ENCODE results near the gene ACOX1. TPM values are rescaled to one million over a fixed set of nuclear protein-coding genes. Genes with fewer than 3 reads are reported as not detected.

Gene ACOX1
- total RNA-seq, 1 donor from 2014 or later, result 54.6 TPM

DNA sequence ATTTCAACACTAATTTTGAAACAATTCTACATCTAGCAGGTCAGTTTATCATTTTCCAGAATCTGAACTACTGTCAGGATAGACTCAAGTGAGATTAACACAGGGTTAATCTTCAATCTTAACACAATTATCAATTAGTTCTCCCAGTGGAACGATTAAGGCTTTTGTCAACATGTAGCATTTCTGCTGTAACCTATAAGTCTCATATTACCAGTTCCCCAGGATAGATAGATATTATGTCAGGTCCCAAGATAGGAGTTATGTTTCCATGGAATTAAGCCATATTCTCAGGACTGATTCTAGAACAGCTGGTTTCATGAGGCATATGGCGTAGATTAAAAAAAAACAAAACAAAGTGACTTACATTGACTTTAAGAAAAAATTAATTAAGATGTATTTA, 33.8 kb downstream of the ACOX1 start:
- no peaks in the 10 kb centered on the region for H3K9me3 Mint-ChIP-seq (ENCODE audit: low read depth)
- H3K36me3 Mint-ChIP-seq (ENCODE audit: insufficient read depth), result peaks cover 29% of the 10 kb centered on the region
- H3K4me3 Mint-ChIP-seq (ENCODE audit: low read depth), result no peak overlapping the region
- peaks cover 12% of the 10 kb centered on the region for H3K4me1 Mint-ChIP-seq (ENCODE audit: low read depth)
- TF ChIP-seq, protein P1, sequence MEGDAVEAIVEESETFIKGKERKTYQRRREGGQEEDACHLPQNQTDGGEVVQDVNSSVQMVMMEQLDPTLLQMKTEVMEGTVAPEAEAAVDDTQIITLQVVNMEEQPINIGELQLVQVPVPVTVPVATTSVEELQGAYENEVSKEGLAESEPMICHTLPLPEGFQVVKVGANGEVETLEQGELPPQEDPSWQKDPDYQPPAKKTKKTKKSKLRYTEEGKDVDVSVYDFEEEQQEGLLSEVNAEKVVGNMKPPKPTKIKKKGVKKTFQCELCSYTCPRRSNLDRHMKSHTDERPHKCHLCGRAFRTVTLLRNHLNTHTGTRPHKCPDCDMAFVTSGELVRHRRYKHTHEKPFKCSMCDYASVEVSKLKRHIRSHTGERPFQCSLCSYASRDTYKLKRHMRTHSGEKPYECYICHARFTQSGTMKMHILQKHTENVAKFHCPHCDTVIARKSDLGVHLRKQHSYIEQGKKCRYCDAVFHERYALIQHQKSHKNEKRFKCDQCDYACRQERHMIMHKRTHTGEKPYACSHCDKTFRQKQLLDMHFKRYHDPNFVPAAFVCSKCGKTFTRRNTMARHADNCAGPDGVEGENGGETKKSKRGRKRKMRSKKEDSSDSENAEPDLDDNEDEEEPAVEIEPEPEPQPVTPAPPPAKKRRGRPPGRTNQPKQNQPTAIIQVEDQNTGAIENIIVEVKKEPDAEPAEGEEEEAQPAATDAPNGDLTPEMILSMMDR (IDR thresholded peaks at IDR 0.05; ENCODE audit: unreplicated experiment), result no peak
- H3K27ac Mint-ChIP-seq, result no peak overlapping the region
- no peaks in the 10 kb centered on the region for H3K27me3 Mint-ChIP-seq
- DNase-seq (ENCODE audit: low spot score, unreplicated experiment), result no peak

DNA sequence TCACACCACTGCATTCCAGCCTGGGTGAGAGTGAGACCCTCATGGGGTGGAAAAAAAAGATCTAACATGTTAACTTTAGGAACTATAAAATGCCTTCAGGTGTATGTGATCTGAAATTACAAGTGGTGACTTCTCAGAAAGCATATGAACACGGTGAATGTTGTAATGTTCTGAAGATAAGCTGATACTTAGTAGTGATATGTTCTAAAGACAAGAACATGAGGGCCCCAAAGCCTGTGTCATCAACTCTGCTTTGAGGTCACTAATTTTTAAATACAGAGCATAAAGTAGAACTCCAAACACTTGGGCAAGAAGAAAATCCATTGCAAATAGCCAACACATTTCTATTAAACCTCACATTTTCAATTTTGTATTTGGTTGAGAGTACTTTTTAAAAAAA, 35.5 kb downstream of the ACOX1 start:
- DNase-seq (ENCODE audit: low spot score, unreplicated experiment), result no peak
- no peak overlapping the region for H3K27ac Mint-ChIP-seq
- no peaks in the 10 kb centered on the region for H3K27me3 Mint-ChIP-seq
- TF ChIP-seq, protein P1 (IDR thresholded peaks at IDR 0.05; ENCODE audit: unreplicated experiment), result no peak
- H3K36me3 Mint-ChIP-seq (ENCODE audit: insufficient read depth), result peaks cover 19% of the 10 kb centered on the region
- no peak overlapping the region for H3K4me3 Mint-ChIP-seq (ENCODE audit: low read depth)
- peaks cover 12% of the 10 kb centered on the region for H3K4me1 Mint-ChIP-seq (ENCODE audit: low read depth)
- no peaks in the 10 kb centered on the region for H3K9me3 Mint-ChIP-seq (ENCODE audit: low read depth)

DNA sequence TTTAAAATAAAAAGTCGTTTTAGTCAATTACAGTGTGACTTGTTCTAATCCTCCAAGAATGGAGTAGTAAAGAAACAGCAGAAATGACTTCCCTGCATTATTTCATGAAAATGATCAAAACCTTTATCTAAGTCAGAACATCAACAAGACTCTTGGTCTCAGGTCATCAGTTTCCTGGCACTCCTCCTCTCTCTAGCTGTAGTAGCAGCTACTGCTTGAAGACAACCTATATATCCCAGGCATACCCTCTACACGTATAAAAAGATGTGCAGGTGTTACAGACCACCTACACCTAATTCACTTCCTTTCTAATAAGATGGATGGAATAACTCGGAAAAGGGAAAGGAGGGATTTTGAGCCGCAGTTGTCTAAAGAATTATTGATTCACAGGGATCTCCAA, 36.5 kb downstream of the ACOX1 start:
- Mint-ChIP-seq H3K4me1 (ENCODE audit: low read depth) (peaks cover 12% of the 10 kb centered on the region), H3K4me3 (ENCODE audit: low read depth) (peak overlapping the region; percentile 21), H3K27ac (peak overlapping the region; percentile 29), H3K27me3 (no peaks in the 10 kb centered on the region), H3K36me3 (ENCODE audit: insufficient read depth) (peaks cover 19% of the 10 kb centered on the region), H3K9me3 (ENCODE audit: low read depth) (no peaks in the 10 kb centered on the region)
- TF ChIP-seq, protein P1 (IDR thresholded peaks at IDR 0.05; ENCODE audit: unreplicated experiment), result no peak
- DNase-seq (ENCODE audit: low spot score, unreplicated experiment), result no peak

DNA sequence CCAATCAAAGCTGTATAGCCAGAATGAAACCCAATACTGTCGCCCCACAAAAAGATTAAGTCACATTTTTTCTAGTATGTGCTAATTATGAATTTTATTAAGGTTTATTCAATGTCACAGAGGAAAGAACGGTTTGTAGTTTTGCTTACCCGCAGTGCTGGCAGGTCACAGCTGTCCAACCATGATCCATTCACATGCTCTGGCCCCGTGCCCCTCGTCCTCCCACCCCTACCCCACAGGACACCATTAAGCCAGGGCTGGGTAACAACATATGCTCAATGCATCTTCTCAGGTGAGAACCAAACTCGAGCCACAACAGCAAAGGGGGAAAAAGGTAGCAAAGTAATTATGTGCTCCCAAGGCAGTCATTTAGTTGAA, 37.5 kb downstream of the ACOX1 start:
- Mint-ChIP-seq H3K27me3 (no peaks in the 10 kb centered on the region), H3K27ac (peak overlapping the region; percentile 65), H3K9me3 (ENCODE audit: low read depth) (no peaks in the 10 kb centered on the region), H3K4me1 (ENCODE audit: low read depth) (peaks cover 12% of the 10 kb centered on the region), H3K36me3 (ENCODE audit: insufficient read depth) (peaks cover 15% of the 10 kb centered on the region), H3K4me3 (ENCODE audit: low read depth) (peak overlapping the region; percentile 89)
- no peak for DNase-seq (ENCODE audit: low spot score, unreplicated experiment)
- TF ChIP-seq, protein P1 (IDR thresholded peaks at IDR 0.05; ENCODE audit: unreplicated experiment), result no peak

DNA sequence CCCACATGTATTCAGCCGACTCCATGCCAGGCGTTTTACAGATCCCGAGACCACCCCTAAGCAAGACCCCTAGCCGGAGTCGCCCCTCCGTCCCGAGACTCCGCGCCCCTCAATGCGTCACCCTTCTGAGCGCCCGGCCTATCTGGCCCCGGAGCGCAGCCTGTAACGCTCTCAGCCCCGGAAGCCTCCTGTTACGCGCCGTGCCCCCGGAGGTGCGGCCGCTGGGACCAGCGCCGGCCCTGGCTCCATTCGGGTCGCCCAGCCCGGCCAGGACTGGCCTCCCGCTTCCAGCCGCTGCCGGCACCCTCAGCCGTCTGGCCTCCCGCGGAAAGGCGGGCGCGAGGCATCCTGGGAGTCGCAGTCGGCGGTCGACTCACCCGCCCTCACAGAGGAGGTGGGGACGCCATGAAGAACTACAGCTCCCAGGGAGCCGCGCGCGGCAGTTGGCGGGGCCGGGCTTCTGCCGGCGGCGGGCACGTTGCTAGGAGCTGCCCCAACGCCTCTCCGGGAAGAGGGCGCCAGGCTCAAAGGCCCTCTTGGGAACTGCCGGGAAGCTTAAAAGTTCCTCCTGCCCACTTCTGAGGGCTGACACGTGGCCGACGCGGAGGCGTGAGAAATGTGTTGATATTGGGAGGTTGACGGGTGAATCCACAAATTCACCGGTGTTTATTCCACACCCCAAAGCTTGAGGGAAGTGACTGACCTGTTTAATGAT, 38.1 kb downstream of the ACOX1 start, which contains the start of gene FBF1:
FBF1 (minus strand) TSS at position 316 of the 715 bp plus-strand sequence. CDS start 2,893 bp downstream, outside the sequence.
- TF ChIP-seq, protein P1 (IDR thresholded peaks at IDR 0.05; ENCODE audit: unreplicated experiment), result peak; percentile 13
- H3K36me3 Mint-ChIP-seq (ENCODE audit: insufficient read depth), result peaks cover 13% of the 10 kb centered on the region
- H3K27me3 Mint-ChIP-seq, result no peaks in the 10 kb centered on the region
- no peaks in the 10 kb centered on the region for H3K9me3 Mint-ChIP-seq (ENCODE audit: low read depth)
- H3K27ac Mint-ChIP-seq, result peak within 1 kb of the TSS; percentile 92
- peak within 1 kb of the TSS; percentile 89 for H3K4me3 Mint-ChIP-seq (ENCODE audit: low read depth)
- peak; percentile 91 for DNase-seq (ENCODE audit: low spot score, unreplicated experiment)
- H3K4me1 Mint-ChIP-seq (ENCODE audit: low read depth), result peaks cover 12% of the 10 kb centered on the region
